Measurements from ENCODE around the gene GLT6D1.

Gene GLT6D1

GRCh38 chr9:135664801-135665794, 25.8 kb upstream of the GLT6D1 start:
- no peak for DNase-seq

GRCh38 chr9:135664266-135664665, 24.9 kb upstream of the GLT6D1 start:
- no peak for DNase-seq

- DNase-seq: no peak
Measured at GRCh38 chr9:135663857-135664256, 24.5 kb upstream of the GLT6D1 start.

GRCh38 chr9:135663451-135663770, 24.1 kb upstream of the GLT6D1 start:
- DNase-seq: no peak

GRCh38 chr9:135662758-135663450, 23.6 kb upstream of the GLT6D1 start, which contains the start of gene LCN9:
LCN9 (plus strand) TSS chr9:135663309; CDS start chr9:135663322, 13 bp downstream.
- DNase-seq: no peak

- no peak for DNase-seq
Measured at GRCh38 chr9:135661816-135662560, 22.6 kb upstream of the GLT6D1 start.

GRCh38 chr9:135660407-135660806, 21.1 kb upstream of the GLT6D1 start:
- DNase-seq: no peak

GRCh38 chr9:135659252-135659651, 19.9 kb upstream of the GLT6D1 start:
- DNase-seq: no peak

- DNase-seq: no peak
Measured at GRCh38 chr9:135657416-135657815, 18.1 kb upstream of the GLT6D1 start.

- DNase-seq: no peak
Measured at GRCh38 chr9:135655317-135655716, 16.0 kb upstream of the GLT6D1 start.

GRCh38 chr9:135650408-135650807, 11.1 kb upstream of the GLT6D1 start:
- no peak for DNase-seq

GRCh38 chr9:135649508-135649907, 10.2 kb upstream of the GLT6D1 start:
- DNase-seq: no peak

- DNase-seq: no peak
Measured at GRCh38 chr9:135648494-135649410, 9.4 kb upstream of the GLT6D1 start.

- DNase-seq: no peak
Measured at GRCh38 chr9:135647884-135648283, 8.5 kb upstream of the GLT6D1 start.

- DNase-seq: no peak
Measured at GRCh38 chr9:135644631-135645218, 5.4 kb upstream of the GLT6D1 start.

GRCh38 chr9:135641745-135642144, 2.4 kb upstream of the GLT6D1 start:
- DNase-seq: no peak

- DNase-seq: no peak
Measured at GRCh38 chr9:135641047-135641446, 1.7 kb upstream of the GLT6D1 start.

GRCh38 chr9:135636930-135637530, 2.3 kb downstream of the GLT6D1 start:
- peak; percentile 83 for DNase-seq

- DNase-seq: no peak
Measured at GRCh38 chr9:135632841-135633240, 6.5 kb downstream of the GLT6D1 start.

- DNase-seq: no peak
Measured at GRCh38 chr9:135624282-135624681, 15.1 kb downstream of the GLT6D1 start.

- DNase-seq: no peak
Measured at GRCh38 chr9:135622415-135623020, 16.8 kb downstream of the GLT6D1 start.
